ENCODE measurements around the gene SPATA4.

DNA sequence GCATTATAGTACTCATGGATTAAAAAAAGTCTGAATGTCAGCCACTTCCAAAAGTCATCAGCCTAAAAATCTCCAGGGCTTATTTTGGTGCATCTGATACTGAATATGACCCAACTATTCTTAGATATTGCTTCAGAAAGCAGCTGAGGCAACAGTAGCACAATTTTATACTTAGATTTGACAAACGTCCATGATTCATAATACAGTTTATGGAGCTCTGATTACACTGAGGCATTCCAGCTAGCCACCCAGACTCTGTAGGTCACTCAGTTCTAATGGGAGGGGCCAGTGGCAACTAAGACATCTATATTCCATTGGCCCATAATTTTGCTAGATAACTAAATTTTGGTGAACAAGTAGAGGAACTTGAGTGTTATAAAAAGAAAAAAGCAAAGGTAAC lies 10.3 kb downstream of the SPATA4 start:
- TF ChIP-seq, protein P1, sequence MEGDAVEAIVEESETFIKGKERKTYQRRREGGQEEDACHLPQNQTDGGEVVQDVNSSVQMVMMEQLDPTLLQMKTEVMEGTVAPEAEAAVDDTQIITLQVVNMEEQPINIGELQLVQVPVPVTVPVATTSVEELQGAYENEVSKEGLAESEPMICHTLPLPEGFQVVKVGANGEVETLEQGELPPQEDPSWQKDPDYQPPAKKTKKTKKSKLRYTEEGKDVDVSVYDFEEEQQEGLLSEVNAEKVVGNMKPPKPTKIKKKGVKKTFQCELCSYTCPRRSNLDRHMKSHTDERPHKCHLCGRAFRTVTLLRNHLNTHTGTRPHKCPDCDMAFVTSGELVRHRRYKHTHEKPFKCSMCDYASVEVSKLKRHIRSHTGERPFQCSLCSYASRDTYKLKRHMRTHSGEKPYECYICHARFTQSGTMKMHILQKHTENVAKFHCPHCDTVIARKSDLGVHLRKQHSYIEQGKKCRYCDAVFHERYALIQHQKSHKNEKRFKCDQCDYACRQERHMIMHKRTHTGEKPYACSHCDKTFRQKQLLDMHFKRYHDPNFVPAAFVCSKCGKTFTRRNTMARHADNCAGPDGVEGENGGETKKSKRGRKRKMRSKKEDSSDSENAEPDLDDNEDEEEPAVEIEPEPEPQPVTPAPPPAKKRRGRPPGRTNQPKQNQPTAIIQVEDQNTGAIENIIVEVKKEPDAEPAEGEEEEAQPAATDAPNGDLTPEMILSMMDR (IDR thresholded peaks at IDR 0.05), result no peak
- no peak for TF ChIP-seq RCOR1 (IDR thresholded peaks at IDR 0.05; ENCODE audit: low read length)

All from SK-N-SH (cell line).